Omental fat pad (tissue), 4 donors: ENCODE data around the gene CD101. TPM values are rescaled to one million over a fixed set of nuclear protein-coding genes. Genes with fewer than 3 reads are reported as not detected.

Source experiments
- ATAC-seq: fragments of 150-250 bp; one replicate; pipeline ENCODE4 v1.9.1; 2016; ENCODE audit warnings: mild to moderate bottlenecking, moderate library complexity; ENCODE audit not compliant: low FRiP score
- DNase-seq: peaks from one replicate; pipeline ENCODE4 v3.0.0-alpha.2; 2019; ENCODE audit warnings: low spot score
- CTCF ChIP-seq, 3 donors: fragments of 450-650 bp; IDR thresholded peaks; one replicate each; pipeline ENCODE4 v1.5.1; 2016 to 2017; ENCODE audit warnings: antibody characterized with exemption in 3 of 3, mild to moderate bottlenecking in 3 of 3, moderate library complexity in 2 of 3
- total RNA-seq, 4 donors: library from RNA; depleted of rRNA; stranded (reverse); fragments of >200 nt; gene quantifications; one replicate each; pipeline ENCODE4 v1.1.0, GENCODE V29; 2016

Gene CD101
- total RNA-seq, 4 donors from 2014 or later = 0.47 to 2.0 (median 1.8) TPM

- no peak for ATAC-seq
- no peak for TF ChIP-seq CTCF (IDR thresholded peaks at IDR 0.05)
- DNase-seq = no peak
Observed at GRCh38 chr1:116958977-116959376, 42.6 kb upstream of the CD101 start.

- DNase-seq (no peak), ATAC-seq (no peak)
- no peak for TF ChIP-seq CTCF (IDR thresholded peaks at IDR 0.05)
Observed at GRCh38 chr1:116961606-116962005, 40.0 kb upstream of the CD101 start.

GRCh38 chr1:116962987-116963639, 38.4 kb upstream of the CD101 start:
- no peak for TF ChIP-seq CTCF (IDR thresholded peaks at IDR 0.05)
- no peak for DNase-seq
- peak; percentile 31 for ATAC-seq

- no peak for ATAC-seq
- no peak for DNase-seq
- no peak for TF ChIP-seq CTCF (IDR thresholded peaks at IDR 0.05)
Observed at GRCh38 chr1:116966791-116967190, 34.8 kb upstream of the CD101 start.

GRCh38 chr1:116968724-116969123, 32.8 kb upstream of the CD101 start:
- TF ChIP-seq CTCF (IDR thresholded peaks at IDR 0.05) = no peak
- ATAC-seq = no peak
- no peak for DNase-seq

GRCh38 chr1:116971258-116971860, 30.2 kb upstream of the CD101 start:
- TF ChIP-seq CTCF (IDR thresholded peaks at IDR 0.05) = no peak
- DNase-seq (no peak), ATAC-seq (no peak)
